MCF 10A (cell line): Measurements from ENCODE around the gene IFNLR1. TPM values are rescaled to one million over a fixed set of nuclear protein-coding genes. Genes with fewer than 3 reads are reported as not detected.
A peak's percentile ranks its signal among the peaks of the same experiment; 100 is the strongest.

Experiments used
- BruUV-seq: library from RNA; stranded (reverse); fragments of 400-500 nt; replicated peaks from 2 replicates; lab custom pipeline; 2021; lab: Mats Ljungman, UMichigan
- CTCF ChIA-PET: fragments of 300-600 bp; sonication (Branson Sonifier 250); formaldehyde crosslinking; extraction: SDS; loops from one replicate; lab custom pipeline; 2021; ENCODE audit warnings: antibody characterized with exemption, inconsistent platforms; lab: Yijun Ruan, JAX
- POLR2A ChIA-PET: fragments of 300-600, 350-650 bp; sonication (Branson Sonifier 250); formaldehyde crosslinking; extraction: SDS; loops from one replicate; lab custom pipeline; 2020; ENCODE audit warnings: antibody characterized with exemption, inconsistent platforms; lab: Yijun Ruan, JAX
- DNase-seq: peaks from one replicate; pipeline ENCODE4 v3.0.0-alpha.2; 2018; ENCODE audit not compliant: unreplicated experiment
- H3K27ac Mint-ChIP-seq: one replicate; pipeline ENCODE4 v1.8.0; 2022; ENCODE audit warnings: mild to moderate bottlenecking, low read depth, mixed read lengths; ENCODE audit not compliant: unreplicated experiment
- H3K27me3 Mint-ChIP-seq: one replicate; pipeline ENCODE4 v1.8.0; 2022; ENCODE audit warnings: mixed read lengths; ENCODE audit not compliant: insufficient read depth, unreplicated experiment
- H3K36me3 Mint-ChIP-seq: one replicate; pipeline ENCODE4 v1.8.0; 2022; ENCODE audit warnings: mild to moderate bottlenecking, moderate library complexity, mixed read lengths; ENCODE audit not compliant: insufficient read depth, unreplicated experiment
- H3K4me1 Mint-ChIP-seq: one replicate; pipeline ENCODE4 v1.8.0; 2022; ENCODE audit warnings: mixed read lengths; ENCODE audit not compliant: insufficient read depth, unreplicated experiment
- H3K4me3 Mint-ChIP-seq: one replicate; pipeline ENCODE4 v1.8.0; 2022; ENCODE audit warnings: mild to moderate bottlenecking, moderate library complexity, mixed read lengths; ENCODE audit not compliant: unreplicated experiment
- H3K9me3 Mint-ChIP-seq: one replicate; pipeline ENCODE4 v1.8.0; 2022; ENCODE audit warnings: mixed read lengths; ENCODE audit not compliant: unreplicated experiment
- CTCF ChIP-seq: fragments of 200-600 bp; IDR thresholded peaks from one replicate; pipeline ENCODE4 v1.8.0; 2022; ENCODE audit warnings: antibody characterized with exemption, mild to moderate bottlenecking; ENCODE audit not compliant: unreplicated experiment
- intact Hi-C: fragments of 100-400 bp; cut with micrococcal nuclease; formaldehyde crosslinking; loops from 2 replicates; pipeline ENCODE4 v1.14.1; 2022
- total RNA-seq: library from RNA; stranded (reverse); gene quantifications from 2 replicates; pipeline ENCODE4 v1.2.3, GENCODE V29; 2022

The IFNLR1 gene
- total RNA-seq, 1 experiment from 2014 or later: 0.19 TPM

DNA sequence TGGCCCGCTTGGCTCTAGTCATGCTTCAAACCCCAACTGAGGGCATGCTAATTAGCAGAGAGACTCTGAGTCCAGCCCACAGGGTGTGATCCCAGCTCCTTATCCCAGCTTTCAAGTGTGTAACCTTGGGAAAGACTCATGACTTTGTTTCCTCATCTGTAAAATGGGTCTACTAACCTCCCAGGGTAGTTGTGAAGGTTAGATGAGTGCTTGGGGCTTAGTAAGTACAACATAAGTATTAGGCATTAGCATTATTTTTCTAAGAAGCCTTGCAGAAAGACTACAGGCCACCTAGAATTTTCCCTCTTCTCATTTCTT, 78.0 kb downstream of the IFNLR1 start:
- TF ChIP-seq CTCF: no peak
- intact Hi-C loops: no loop called here
- H3K27ac Mint-ChIP-seq: peak overlapping the region; percentile 84
- H3K36me3 Mint-ChIP-seq: no peaks in the 10 kb centered on the region
- ChIA-PET CTCF (interaction anchor here (0.7 to 1.0 kb wide), 2 partner anchors 38 to 41 kb away, joined by 3 to 4 read pairs; no protein-coding TSS in a partner anchor), POLR2A (interaction anchor here (0.7 to 1.8 kb wide), 3 partner anchors 8 to 34 kb away, joined by 3 to 9 read pairs (median 7); partner anchors contain the start of gene IL22RA1)
- H3K4me3 Mint-ChIP-seq: no peak overlapping the region
- no peaks in the 10 kb centered on the region for H3K27me3 Mint-ChIP-seq
- no TSS peak for BruUV-seq
- DNase-seq: no peak
- H3K4me1 Mint-ChIP-seq: peaks cover 21% of the 10 kb centered on the region
- H3K9me3 Mint-ChIP-seq: no peaks in the 10 kb centered on the region

- peak; percentile 86 for DNase-seq
- no TSS peak for BruUV-seq
- Mint-ChIP-seq H3K9me3 (no peaks in the 10 kb centered on the region), H3K27me3 (no peaks in the 10 kb centered on the region), H3K36me3 (no peaks in the 10 kb centered on the region), H3K27ac (peak overlapping the region; percentile 84), H3K4me3 (no peak overlapping the region), H3K4me1 (peaks cover 21% of the 10 kb centered on the region)
- TF ChIP-seq CTCF: no peak
- intact Hi-C loops: no loop called here
- POLR2A ChIA-PET: interaction anchor here (0.7 to 1.8 kb wide), 4 partner anchors 9 to 149 kb away, joined by 3 to 9 read pairs (median 5); partner anchors contain the start of genes IL22RA1 and PNRC2
- CTCF ChIA-PET: interaction anchor here (0.7 to 1.0 kb wide), 2 partner anchors 37 to 41 kb away, joined by 3 to 4 read pairs; no protein-coding TSS in a partner anchor
Measured at GRCh38 chr1:24108334-24109165, 78.5 kb downstream of the IFNLR1 start.

GRCh38 chr1:24107462-24108138, 79.5 kb downstream of the IFNLR1 start:
- H3K27me3 Mint-ChIP-seq: no peaks in the 10 kb centered on the region
- ChIA-PET POLR2A (no interaction called here), CTCF (interaction anchor here (1.9 kb wide), 1 partner anchor 36 kb away, joined by 4 read pairs; no protein-coding TSS in a partner anchor)
- BruUV-seq: no TSS peak
- H3K4me1 Mint-ChIP-seq: peaks cover 14% of the 10 kb centered on the region
- peak; percentile 56 for DNase-seq
- intact Hi-C loops: no loop called here
- no peaks in the 10 kb centered on the region for H3K9me3 Mint-ChIP-seq
- no peak overlapping the region for H3K4me3 Mint-ChIP-seq
- no peaks in the 10 kb centered on the region for H3K36me3 Mint-ChIP-seq
- H3K27ac Mint-ChIP-seq: peak overlapping the region; percentile 90
- no peak for TF ChIP-seq CTCF
